ENCODE measurements around the gene RPS21. TPM values are rescaled to one million over a fixed set of nuclear protein-coding genes. Genes with fewer than 3 reads are reported as not detected.
"Not testable (repeated sequence)": the region's sequence is repeated elsewhere in the genome, so short reads cannot be mapped to it uniquely, and the experiment has no call there.

Gene RPS21
- polyA plus RNA-seq, 4 donors, result 715 to 1,000 (median 769) TPM

DNA sequence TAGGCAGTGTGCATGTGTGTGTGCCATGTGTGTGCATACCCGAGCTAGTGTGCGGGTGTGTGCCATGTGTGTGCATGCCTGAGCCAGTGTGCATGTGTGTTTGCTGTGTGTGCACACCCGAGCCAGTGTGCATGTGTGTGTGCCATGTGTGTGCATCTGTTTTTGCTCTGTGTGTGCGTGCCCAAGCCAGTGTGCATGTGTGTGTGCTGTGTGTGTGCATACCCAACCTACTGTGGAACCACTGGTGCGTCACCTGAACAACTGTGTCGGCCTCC, 34.8 kb downstream of the RPS21 start:
- no peak for DNase-seq (ENCODE audit: low read depth in 4 of 4, low spot score in 3 of 4)

DNA sequence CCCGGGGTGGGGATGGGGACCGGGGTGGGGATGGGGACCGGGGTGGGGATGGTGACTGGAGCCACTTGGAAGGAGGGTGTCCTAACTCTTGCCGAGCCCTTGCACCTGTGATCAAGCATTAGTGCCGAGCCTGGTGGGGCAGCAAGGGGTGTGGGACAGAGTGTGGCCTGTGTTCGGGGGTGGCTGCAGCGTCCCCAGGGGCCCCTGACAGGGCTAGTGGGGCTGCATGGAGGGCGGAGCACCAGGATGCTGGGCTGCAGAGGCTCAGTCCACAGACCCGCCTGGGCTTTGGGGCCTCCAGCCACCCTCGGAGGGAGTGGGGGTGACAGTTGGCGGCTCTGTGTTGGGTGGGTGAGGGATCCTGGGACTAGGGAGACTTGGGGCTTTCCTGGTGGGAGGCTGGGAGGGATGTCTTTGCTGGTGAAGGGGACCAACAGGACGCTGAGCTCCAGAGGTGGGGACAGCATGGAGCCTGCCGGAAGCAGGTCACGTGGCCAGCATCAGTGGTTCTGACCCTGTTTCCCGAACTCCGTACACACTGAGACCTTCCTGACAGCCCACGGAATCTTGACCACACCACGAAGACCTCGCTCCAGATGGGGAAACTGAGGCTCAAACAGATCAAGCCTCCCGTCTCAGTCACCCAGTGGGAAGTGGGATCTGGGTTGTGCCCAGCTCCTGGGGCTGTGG, 35.9 kb downstream of the RPS21 start:
- DNase-seq (ENCODE audit: low read depth in 4 of 4, low spot score in 3 of 4), result no peak

DNA sequence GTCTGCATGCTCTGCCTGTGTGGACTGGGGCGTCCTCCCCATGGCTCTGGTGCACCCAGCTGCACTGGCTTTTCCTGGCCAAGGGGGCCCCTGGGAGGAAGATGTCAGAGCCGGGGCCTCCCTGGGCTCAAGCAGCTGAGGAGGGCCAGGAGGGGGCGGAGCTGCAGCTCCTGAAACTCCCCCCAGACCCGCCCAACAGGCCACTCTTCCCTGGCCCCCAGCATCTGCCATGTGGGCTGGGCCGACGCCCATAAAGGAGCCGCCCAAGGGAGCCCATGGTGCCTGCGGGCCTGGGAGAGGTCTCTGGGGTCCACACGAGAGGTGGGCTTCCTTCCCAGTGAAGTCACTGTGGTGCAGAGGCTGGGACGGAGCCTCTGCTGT, 36.4 kb downstream of the RPS21 start:
- no peak for DNase-seq (ENCODE audit: low read depth in 4 of 4, low spot score in 3 of 4)

DNA sequence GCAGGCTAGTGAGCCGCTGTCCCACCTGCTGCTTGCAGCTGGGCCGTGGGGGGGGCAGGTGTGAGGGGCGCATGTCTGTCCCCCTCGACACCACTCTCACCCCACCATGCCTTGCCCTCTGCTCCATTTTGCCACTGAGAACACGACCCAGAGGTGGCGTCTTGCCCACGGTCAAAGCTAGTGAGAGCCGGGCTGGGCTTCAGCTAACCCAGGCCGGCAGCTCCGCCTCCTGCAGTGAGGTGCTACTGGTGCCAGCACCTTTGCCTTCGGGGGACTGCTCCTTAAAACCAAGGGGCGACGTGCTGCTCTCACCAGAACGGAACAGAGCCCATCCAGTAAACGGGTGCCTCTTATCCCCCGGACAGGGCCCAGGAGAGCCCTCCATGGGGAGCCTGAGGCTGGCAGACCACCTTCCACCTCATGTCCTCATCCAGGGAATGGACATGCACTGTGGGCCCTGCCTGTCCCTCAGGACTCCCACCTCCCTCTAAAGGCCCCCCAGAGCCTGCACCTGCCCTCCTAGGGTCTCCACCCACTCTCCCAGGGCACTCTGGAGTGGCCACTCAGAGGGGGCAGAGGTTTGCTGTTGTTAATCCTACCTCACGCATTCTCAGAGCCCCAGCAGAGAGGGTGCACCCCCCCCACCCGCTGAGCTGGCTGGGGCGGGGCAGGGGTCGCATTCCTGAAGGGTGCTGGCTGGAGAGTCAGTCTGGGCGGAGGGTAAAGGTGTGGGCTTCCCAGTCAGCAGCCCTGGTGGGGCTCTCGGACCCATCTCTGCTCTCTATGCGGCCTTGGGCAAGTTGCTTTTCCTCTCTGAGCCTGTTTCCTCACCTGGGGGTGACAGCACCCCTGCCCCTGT, 37.6 kb downstream of the RPS21 start:
- DNase-seq (ENCODE audit: low read depth in 4 of 4, low spot score in 3 of 4), result no peak

DNA sequence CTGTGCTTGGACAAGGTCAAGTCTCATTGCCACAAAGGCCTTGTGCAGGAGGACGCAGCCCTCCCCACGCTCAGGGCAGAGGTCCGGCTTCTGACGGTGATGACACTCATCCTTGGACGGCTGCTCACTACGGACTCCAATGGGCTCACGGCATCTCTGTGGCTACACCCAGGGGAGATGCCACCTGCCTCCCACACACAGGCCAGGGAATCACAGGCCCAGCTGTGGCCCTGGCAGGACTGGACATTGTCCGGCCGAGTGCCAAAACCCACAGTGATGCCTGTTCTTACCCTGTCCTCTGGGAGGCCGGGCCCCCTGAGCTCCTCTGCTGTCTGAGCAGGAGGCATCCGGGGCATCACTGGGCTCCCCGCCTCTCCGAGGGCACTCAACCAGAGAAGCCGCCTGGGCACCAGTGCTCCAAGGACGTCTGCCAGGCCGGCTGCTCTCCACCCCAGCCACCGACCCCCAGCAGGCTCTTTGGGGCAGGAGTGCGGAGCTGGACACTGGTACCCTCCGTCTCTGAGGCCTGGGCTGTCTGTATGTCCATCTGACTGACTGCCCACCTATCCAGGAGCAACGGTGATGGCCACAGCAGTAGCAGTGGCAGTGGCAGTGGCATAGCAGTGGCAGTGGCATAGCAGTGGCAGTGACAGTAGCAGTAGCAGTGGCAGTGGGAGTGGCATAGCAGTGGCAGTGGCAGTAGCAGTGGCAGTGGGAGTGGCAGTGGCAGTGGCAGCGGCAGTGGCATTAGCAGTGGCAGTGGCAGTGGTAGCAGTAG, 38.6 kb downstream of the RPS21 start:
- DNase-seq (ENCODE audit: low read depth in 4 of 4, low spot score in 3 of 4), result no peak

DNA sequence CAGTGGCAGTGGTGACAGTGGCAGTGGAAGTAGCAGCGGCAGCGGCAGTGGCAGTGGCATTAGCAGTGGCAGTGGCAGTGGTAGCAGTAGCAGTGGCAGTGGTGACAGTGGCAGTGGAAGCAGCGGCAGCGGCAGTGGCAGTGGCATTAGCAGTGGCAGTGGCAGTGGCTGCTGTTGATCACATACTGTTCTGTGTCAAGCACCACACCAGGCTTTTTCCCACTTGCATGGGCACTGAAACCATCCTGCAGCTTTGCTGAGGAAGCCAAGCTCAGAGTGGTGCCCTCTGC, 39.1 kb downstream of the RPS21 start:
- not testable (repeated sequence) for DNase-seq (ENCODE audit: low read depth in 4 of 4, low spot score in 3 of 4)

DNA sequence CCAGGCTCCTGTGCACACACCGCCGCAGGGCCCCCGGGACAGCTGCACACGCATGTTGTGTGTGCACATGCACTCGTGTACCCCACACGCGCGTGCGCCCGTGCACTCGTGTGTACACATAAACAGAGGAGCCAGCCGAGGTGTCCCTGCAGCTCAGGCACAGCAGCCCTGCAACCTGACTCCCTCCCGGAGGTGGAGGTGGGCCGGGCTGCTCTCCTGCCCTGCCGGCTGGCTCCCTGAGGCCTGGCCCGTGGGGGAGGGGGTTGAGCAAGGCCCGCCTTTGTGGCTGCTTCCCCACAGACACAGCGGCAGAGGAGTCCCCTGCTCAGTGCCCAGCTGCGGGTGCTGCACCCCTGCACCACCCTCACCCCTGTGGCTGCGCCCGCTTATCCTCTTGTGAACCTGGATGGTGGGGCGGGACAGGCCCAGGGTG, 39.8 kb downstream of the RPS21 start:
- no peak for DNase-seq (ENCODE audit: low read depth in 4 of 4, low spot score in 3 of 4)

DNA sequence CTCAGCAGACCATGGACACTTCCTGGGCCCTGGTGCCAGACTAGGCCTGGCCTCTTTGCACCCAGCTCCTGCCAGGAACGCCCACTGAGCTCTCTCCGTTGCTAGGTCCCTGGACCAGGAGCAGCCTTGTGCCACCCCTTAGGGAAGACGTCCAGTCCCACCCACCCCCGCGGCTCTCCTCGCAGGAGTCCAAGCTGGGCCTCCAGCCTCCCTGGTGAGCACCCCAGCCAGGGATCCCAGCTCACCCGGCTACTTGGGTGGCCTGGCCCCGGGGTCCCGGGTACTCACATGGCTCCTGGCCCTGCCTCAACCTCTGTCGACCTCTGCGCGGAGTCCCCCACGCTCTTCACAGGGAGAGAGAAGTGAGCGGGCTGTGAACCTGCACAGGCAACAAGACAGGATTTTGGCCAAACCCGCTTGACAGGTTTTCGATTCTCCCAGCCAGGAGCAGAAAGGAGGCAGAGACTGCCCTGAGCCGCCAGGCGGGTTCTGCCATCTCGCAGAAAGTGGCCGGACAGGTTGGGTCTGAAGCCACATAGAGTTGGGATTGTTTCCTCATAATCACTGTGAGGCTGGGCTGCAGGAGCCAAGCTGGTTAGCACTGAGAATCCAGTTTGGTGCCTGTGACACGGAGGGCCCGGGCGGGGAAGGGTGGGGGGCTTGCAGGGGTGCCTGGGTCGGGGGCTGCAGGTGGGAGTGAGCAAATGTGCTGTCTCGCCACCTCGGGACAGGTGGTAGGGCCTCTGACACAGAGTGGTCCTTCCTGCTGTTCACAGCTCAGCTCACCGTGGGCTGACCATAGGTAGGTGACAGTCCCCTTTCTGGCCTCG, 40.5 kb downstream of the RPS21 start, which contains the start of gene RBBP8NL:
RBBP8NL (minus strand) TSS at position 368 of the 830 bp plus-strand sequence. CDS start 7,892 bp downstream, outside the sequence.
- peak in 3 of 4 donors; percentile 67 to 77 (median 68) for DNase-seq (ENCODE audit: low read depth in 4 of 4, low spot score in 3 of 4)

DNA sequence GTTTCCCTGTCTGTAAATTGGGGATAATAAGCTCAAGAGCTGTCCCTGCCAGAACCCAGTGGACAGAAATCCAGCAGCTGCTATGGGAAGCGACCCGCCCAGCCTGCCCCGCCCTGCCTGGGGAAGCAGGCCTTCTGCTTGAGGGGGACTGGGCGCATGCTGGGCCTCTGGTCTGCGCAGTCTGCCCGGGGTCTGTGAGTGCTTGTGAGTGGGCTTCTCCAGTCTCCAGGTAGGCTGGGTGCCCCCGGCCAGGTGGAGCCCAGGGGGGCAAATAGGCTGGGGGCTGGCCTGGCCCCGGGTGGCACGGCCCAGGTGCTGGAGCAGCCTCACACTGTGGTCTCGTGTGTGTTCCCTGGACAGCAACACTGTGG, 41.1 kb downstream of the RPS21 start:
- DNase-seq (ENCODE audit: low read depth in 4 of 4, low spot score in 3 of 4), result no peak

DNA sequence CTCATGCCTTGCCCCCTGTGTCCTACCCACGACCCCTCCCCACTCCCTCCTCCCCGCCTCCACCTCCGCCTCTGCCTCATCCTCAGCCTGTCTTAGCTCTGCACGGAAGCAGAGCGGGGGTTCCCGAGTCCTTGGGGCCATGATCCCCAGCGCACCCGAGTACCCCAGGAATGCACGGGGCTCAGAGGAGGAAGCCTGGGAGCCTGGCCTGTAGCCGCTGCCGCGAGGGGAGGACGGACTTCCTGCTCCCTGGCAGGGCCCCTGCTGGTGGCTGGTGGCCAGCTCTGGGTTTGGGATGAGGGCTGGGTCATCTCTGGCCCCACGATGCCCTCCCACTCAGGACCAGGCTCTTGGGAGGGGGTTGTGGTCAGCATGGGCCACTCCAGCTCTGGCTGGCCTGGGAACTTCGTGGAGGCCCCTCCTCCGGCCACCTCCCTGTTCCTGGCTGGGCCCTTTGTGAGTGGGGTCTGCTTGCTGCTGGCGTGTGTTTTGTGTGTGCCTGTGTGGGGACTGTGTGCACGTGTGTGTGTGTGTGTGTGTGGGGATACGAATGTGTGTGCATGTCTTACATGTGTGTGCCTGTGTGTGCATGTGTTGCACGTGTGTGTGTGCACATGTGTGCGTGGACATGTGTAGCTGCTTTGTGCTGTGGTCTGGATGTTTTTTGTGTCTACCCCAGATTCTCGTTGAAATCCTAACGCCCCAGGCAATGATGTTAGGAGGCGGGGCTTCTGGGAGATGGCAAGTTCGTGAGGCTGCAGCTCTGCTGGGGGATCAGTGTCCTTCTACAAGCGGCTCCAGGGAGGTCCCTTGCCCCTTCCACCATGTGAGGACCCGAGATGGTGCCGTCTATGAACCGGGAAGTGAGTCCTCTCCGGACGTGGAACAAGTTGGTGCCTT, 41.7 kb downstream of the RPS21 start:
- DNase-seq (ENCODE audit: low read depth in 4 of 4, low spot score in 3 of 4), result no peak

DNA sequence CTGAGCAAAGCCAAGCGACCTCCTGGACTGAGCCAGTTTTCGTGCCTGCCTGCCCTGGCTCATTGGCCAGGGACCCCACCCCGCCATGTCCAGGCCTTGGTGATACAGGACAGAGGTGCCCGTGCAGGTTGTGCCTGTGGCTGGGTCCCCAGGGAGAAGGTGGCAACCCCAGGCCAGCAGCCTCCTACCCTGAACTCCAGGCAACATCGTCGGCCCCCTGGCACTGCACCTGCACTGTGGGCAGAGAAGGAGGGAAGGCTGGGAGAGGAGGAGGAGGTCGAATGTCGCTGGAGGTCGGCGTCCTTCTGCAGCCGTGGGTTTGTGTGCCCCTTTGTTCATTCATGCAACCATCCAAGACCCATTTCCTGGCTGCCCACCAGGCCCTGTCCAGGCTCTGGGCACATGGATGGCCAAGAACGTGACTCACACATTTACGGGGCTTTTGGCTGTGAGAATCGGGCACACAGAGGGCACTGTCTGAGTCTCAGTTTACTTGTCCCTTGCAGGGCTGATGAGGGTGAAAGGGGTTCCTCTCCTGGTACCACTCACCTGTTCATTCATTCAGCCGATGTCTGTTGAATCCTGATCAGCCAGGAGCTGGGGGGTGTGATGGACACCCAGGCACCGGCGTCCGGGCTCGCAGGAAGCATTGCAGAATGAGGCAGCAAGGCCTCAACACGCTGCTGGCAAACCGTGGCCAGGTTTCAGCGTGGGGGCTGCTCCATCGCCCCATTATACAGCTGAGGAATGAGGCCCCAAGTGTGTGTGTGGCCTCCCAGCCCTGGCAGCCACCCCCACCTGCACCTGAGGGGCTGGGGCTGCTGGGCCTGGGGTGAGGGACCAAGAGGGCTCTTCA, 42.8 kb downstream of the RPS21 start:
- DNase-seq (ENCODE audit: low read depth in 4 of 4, low spot score in 3 of 4), result no peak

DNA sequence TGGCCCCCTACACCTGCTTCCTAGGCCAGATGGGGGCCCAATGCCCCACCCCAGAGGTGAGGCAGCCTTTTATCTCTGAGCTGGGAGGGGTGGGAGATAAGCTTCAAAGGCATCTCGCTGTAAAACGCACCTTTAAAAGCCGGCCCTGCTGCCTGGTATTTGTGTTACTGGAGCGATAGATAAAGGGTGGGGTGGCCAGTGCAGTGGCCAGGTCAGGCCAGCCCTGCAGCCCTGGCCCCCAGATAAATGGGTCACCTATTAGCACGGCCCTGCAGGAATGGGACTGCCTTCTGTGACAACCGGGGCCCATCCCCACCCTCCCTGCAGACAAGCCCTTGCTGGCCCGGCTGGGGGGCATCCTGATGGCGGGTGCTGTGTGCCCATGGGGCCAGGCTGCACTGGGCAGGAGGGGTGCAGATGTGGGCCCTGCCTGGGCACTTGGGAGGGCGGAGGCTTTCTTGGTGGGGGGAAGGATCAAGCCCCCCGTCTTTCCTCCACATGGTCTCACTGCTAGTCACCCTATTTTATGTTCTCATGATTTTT, 43.5 kb downstream of the RPS21 start:
- DNase-seq (ENCODE audit: low read depth in 4 of 4, low spot score in 3 of 4), result no peak

DNA sequence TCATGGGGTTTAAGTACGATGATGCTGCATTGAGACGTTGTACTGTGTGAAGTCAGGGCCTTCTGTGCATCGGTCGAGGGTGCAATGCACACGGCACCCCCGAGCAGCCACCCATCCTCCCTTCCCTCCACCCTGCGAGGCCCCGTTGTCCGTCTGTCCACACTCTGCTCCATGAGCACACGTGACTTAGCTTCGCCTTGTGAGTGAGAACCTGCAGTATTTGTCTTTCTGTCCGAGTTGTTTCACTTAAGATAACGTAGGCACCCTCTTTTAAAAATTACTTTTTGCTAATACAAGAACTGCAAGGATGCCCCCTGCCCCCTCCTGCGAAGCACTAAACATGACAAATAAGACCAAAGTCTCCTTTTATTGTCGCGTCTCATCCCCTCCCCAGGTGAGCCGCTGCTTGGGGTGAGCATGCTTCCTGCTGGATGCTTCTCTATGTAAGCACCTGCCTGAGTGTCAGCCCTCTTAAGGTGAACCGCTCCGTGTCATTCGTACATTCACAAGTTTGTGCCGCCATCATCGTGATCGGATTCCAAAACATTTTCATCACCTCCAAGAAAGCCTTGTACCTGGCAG, 44.1 kb downstream of the RPS21 start:
- DNase-seq (ENCODE audit: low read depth in 4 of 4, low spot score in 3 of 4), result no peak

DNA sequence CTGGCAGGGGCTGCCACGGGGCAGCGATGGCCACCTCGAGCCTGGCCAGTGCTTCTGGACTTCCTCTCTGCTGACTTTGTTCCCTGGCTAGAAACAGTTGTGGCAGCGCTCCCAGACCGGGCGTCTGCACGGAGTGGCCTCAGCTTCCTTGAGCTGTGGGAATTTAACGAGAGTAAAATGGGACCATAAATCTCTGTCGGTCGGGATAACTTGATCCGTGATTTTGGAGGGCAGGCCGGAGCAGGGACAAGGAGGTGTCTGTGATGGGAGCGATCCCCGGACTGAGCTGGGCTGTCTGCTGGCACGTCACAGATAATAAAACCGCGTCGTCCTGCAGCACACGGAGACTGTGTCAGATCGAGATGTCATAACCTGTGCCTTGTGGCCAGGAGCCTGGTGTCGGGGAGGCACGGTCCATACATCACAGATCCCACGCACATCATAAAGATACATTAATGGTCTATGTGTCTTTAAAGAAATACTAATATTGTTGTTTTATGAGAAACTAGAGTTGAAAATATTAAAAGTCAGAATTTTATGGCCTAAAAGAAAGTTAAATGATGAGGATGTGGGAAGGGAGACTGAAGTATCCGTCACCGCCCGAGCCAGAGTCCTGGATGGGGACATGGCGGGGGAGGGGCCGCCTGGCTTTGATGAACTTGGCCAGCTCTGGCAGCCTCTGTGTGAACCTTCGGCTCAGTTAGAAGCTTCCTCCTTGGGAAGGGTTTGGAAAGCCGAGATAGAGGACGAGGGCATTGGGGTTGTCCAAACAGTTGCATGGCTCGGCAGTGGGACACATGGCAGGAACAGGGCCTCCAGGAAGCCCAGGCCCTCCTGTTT, 47.0 kb downstream of the RPS21 start:
- no peak for DNase-seq (ENCODE audit: low read depth in 4 of 4, low spot score in 3 of 4)

DNA sequence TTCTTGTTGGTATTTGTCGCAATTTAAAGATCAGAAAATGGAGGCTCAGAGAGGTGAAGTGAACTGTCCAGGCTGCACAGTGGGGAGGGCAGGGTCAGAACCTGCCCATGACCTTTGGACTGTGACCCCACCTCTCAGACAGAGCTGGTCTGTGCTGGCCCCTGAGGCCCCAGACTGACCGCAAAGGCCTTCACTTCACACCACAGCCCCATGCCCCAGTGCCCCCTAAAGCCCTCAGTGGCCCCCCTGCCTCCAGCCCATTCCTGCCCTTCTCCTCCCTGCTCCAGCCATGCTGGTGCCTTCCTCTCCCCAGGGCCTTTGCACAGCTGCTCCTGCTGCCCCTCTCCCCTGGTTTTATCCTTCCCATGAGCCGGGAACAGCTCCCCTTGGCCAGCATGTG, 49.8 kb downstream of the RPS21 start:
- no peak for DNase-seq (ENCODE audit: low read depth in 4 of 4, low spot score in 3 of 4)

DNA sequence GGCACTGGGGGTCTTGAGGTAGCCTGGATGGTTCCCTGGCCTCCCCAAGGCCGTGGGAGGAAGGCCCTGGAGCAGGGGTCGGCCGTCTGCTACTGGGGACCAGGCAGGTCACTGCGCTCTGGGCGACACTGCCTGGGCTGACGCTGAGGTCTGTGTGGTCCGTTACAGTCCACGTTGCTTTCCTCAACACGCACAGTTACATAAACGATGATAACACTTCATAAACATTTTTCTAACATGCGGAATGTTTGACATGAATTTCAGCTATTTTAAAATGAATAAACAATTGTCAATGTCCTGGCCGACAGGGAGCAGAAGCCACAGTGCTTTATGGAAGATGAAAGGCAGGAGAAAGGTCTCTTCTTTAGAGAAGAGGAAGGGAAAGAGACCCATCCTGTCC, 50.6 kb downstream of the RPS21 start:
- no peak for DNase-seq (ENCODE audit: low read depth in 4 of 4, low spot score in 3 of 4)

DNA sequence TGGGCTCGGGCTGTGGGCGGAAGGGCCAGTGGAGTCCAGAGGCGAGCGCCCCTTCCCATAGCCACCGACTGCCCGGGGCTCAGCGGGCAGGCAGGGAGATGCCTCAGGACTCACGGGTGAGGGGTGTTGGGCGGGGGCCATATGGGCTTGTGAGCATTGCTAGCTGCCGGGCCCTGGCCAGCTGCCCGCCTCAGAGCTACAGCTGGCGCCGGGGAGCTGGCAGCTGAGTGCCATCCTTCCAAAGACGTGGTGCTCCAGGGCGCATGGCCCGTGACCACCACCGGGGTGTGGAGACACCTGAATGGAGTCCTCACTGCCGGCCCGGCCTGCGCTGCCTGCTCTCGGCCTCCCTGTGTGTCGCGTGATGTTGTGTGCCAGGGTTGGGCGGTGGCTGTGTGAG, 51.0 kb downstream of the RPS21 start:
- no peak for DNase-seq (ENCODE audit: low read depth in 4 of 4, low spot score in 3 of 4)

Data from left renal pelvis (tissue), 4 donors.